Fibroblast of lung (primary cell): Measurements from ENCODE around the gene CAPG.

Experiments
- EZH2 ChIP-seq: IDR thresholded peaks from 2 replicates; pipeline ENCODE4 v1.5.1; 2012; ENCODE audit warnings: low read length, control low read depth, mild to moderate bottlenecking; ENCODE audit errors: missing control alignments
- TF ChIP-seq, protein P1 (sequence below), 2 donors: IDR thresholded peaks in 1 of 2; conservative IDR thresholded peaks in 1 of 2; 1 replicate in 1 of 2; 2 replicates in 1 of 2; pipeline ENCODE4 v1.5.1; 2011 to 2012; ENCODE audit warnings: low read length in 2 of 2, control low read depth in 1 of 2, inconsistent platforms in 1 of 2, low read depth in 1 of 2, mild to moderate bottlenecking in 1 of 2

DNA sequence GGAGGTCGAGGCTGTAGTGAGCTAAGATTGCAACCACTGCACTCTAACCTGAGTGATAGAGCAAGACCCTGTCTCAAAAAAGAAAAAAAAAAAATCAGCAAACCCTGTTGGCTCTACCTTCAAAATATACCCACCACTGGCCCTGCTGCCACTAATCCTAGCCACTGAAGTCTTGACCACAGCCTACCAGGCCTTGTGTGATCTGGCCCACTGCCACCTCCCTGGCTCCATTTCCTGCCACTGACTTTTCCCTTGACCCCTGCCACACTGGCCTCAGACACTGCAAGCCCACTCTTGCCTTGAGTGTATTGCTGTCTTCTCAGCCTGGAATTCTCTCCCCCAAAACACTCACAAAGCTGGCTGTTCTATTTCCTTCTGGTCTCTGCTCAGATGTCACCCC, 42.1 kb upstream of the CAPG start:
- TF ChIP-seq, protein P1, sequence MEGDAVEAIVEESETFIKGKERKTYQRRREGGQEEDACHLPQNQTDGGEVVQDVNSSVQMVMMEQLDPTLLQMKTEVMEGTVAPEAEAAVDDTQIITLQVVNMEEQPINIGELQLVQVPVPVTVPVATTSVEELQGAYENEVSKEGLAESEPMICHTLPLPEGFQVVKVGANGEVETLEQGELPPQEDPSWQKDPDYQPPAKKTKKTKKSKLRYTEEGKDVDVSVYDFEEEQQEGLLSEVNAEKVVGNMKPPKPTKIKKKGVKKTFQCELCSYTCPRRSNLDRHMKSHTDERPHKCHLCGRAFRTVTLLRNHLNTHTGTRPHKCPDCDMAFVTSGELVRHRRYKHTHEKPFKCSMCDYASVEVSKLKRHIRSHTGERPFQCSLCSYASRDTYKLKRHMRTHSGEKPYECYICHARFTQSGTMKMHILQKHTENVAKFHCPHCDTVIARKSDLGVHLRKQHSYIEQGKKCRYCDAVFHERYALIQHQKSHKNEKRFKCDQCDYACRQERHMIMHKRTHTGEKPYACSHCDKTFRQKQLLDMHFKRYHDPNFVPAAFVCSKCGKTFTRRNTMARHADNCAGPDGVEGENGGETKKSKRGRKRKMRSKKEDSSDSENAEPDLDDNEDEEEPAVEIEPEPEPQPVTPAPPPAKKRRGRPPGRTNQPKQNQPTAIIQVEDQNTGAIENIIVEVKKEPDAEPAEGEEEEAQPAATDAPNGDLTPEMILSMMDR (conservative IDR thresholded peaks at IDR 0.05 in 1 of 2, IDR thresholded peaks at IDR 0.05 in 1 of 2; ENCODE audit: low read depth in 1 of 2, low read length in 2 of 2): no peak
- no peak for TF ChIP-seq EZH2
